IPS-20b (cell line): Measurements from ENCODE around the gene XRCC3.

Source experiments
- H3K27ac ChIP-seq: one replicate; pipeline ENCODE4 v1.5.1; 2013; ENCODE audit warnings: low read length
- H3K27me3 ChIP-seq: 2 replicates; pipeline ENCODE4 v1.6.1; 2013; ENCODE audit warnings: mild to moderate bottlenecking, low read length, inconsistent platforms; ENCODE audit not compliant: insufficient read depth
- H3K36me3 ChIP-seq: 2 replicates; pipeline ENCODE4 v1.6.1; 2013; ENCODE audit warnings: low read depth, mild to moderate bottlenecking, inconsistent platforms, low read length, moderate library complexity; ENCODE audit not compliant: insufficient read depth
- H3K4me1 ChIP-seq: 2 replicates; pipeline ENCODE4 v1.6.1; 2013; ENCODE audit warnings: mild to moderate bottlenecking, control low read depth, inconsistent platforms, low read length, moderate library complexity; ENCODE audit not compliant: insufficient read depth
- H3K4me3 ChIP-seq: 2 replicates; pipeline ENCODE4 v1.5.1; 2013; ENCODE audit warnings: mild to moderate bottlenecking, low read length, inconsistent platforms
- H3K9ac ChIP-seq: 2 replicates; pipeline ENCODE4 v1.6.1; 2013; ENCODE audit warnings: low read depth, mild to moderate bottlenecking, inconsistent platforms, low read length, moderate library complexity
- H3K9me3 ChIP-seq: 2 replicates; pipeline ENCODE4 v1.6.1; 2013; ENCODE audit warnings: mild to moderate bottlenecking, low read depth, low read length, inconsistent platforms; ENCODE audit not compliant: insufficient read depth

Gene XRCC3

DNA sequence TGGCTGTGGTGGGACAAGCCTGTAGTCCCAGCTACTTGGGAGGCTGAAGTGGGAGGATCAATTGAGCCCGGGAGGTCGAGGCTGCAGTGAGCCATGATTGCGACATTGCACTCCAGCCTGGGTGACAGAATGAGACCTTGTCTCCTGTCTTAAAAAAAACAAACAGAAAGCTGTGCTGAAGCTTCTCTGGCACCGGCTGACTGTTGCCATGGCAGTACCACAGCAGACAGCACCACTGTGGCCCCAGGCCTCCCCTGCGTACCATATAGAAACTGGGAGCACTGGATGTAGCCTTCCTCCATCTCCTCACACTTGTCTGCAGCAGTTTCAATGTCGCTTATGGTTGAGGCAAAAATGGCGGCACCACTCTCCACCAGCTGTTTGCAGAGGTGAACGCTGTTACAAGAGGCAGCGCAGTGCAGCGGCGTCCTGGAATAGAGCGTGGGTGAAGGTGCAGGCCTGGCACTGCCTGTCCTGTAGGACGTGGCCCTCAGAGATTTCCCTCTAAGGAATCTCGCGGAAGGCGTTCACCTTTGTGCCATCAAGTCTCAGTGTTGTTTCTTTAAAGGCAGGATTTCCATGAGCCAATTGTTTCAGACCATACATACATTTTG is 22.3 kb upstream of the XRCC3 start:
- H3K9me3 ChIP-seq, result no peaks in the 10 kb centered on the region
- H3K27ac ChIP-seq, result no peak overlapping the region
- no peaks in the 10 kb centered on the region for H3K27me3 ChIP-seq
- no peak overlapping the region for H3K4me3 ChIP-seq
- H3K9ac ChIP-seq, result no peak overlapping the region
- peaks cover 13% of the 10 kb centered on the region; the same call in 1 of the 2 replicates for H3K36me3 ChIP-seq
- H3K4me1 ChIP-seq, result 0 out of 2 replicates have a peak, but pooled peaks cover 2% of the 10 kb centered on the region

DNA sequence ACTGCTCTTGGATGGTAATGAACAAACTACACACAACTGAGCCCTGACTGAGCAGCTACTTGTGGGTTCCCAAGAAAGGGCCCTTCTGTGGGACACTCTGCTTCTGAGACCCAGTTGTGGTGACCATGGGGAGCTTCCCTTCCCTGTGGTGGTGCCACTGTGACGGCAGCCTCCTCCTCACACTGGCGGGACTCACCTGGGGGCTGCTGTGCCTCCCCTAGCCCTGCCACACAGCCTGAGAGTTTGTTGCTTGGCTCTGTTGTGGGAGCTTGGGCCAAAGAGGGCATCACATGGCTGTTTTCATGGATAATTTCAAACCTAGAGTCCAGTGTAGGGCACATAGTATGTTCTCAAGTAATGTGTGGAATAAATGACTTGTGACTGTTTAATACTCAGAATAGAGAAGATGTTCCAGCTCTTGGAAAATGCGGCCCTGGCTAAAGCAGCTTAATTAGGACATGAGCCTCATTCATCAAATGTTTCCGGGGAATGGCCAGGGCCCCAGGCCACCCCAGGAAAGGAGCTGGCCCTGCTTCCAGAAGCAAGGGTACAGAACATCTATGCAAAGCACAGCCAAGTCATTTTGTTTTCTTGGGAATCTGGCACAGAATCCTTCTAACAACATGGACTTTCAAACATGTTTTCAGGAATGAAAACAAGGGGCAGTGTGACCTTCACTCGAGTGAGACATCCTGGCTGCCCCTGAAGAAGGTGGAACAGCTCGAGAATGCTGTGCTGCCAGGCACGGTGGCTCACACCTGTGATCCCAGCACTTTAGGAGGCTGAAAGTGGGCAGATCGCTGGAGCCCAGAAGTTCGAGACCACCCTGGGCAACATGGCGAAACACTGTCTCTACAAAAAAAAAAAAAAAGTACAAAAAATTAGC is 21.5 kb upstream of the XRCC3 start:
- H3K27ac ChIP-seq, result no peak overlapping the region
- H3K9ac ChIP-seq, result no peak overlapping the region
- H3K36me3 ChIP-seq, result peaks cover 16% of the 10 kb centered on the region; the same call in 1 of the 2 replicates
- H3K27me3 ChIP-seq, result no peaks in the 10 kb centered on the region
- no peak overlapping the region for H3K4me3 ChIP-seq
- H3K4me1 ChIP-seq, result 0 out of 2 replicates have a peak, but pooled peaks cover 2% of the 10 kb centered on the region
- no peaks in the 10 kb centered on the region for H3K9me3 ChIP-seq

DNA sequence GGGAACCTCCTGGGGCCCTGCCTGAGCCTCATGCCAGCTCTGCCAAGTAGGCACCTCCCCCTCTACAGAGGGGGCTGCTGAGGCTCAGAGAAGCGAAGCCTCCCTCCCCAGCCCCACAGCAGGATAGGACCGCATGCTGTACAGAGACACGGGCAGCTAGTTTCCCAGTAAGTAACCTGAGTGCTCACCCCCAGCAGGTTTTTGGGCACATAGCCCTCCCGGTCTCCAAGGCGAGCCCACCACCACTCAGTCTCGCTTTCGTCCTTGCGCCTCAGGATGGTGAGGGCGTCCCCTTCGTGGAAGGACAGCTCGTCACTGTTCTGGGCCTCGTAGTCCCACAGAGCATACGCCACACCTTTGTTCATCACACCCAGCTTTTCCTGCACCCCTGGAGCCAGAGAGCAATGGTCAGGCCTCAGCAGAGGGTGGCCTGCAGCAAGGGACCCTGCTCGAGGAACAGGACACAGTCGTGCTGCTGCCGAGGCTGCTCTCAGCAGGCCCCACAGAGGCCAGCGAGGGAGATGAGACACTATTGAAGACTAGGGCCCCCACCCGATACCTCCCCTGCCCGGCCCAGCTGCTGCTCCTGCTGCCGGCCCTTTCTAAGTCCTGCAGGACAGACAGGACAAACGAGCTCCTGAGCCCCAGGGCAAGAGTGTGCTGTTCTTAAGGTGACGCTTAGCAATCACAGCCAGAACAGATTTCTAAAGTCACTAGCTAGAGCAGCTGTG is 20.7 kb upstream of the XRCC3 start:
- H3K27ac ChIP-seq, result no peak overlapping the region

DNA sequence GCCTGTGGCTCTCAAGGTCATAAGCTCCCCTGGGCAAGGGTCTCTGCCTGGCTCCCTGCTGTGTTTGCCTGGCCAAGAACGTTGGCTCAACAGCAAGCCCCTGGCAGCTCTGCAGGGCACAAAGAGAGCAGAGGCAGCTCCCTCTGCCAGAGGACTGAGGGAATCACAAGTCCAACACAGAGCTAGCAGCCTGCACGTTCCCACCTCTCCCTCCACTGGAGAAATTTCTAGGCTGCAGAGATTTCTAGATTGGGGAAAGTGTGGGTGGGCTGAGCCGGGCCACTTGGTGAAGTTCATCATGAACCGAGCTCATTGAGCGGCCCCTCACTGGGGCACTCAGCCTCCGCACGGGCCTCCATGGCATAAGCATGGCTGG is 20.2 kb upstream of the XRCC3 start:
- Histone ChIP-seq H3K4me3 (no peak overlapping the region), H3K27ac (no peak overlapping the region), H3K9ac (no peak overlapping the region), H3K9me3 (no peaks in the 10 kb centered on the region), H3K27me3 (no peaks in the 10 kb centered on the region), H3K36me3 (peaks cover 16% of the 10 kb centered on the region; the same call in 1 of the 2 replicates), H3K4me1 (0 out of 2 replicates have a peak, but pooled peaks cover 2% of the 10 kb centered on the region)

More for the DNA sequence above, 20.7 kb upstream of the XRCC3 start:
- no peaks in the 10 kb centered on the region for H3K27me3 ChIP-seq
- H3K9ac ChIP-seq, result no peak overlapping the region
- 0 out of 2 replicates have a peak, but pooled peaks cover 2% of the 10 kb centered on the region for H3K4me1 ChIP-seq
- H3K9me3 ChIP-seq, result no peaks in the 10 kb centered on the region
- H3K36me3 ChIP-seq, result peaks cover 16% of the 10 kb centered on the region; the same call in 1 of the 2 replicates
- H3K4me3 ChIP-seq, result no peak overlapping the region

DNA sequence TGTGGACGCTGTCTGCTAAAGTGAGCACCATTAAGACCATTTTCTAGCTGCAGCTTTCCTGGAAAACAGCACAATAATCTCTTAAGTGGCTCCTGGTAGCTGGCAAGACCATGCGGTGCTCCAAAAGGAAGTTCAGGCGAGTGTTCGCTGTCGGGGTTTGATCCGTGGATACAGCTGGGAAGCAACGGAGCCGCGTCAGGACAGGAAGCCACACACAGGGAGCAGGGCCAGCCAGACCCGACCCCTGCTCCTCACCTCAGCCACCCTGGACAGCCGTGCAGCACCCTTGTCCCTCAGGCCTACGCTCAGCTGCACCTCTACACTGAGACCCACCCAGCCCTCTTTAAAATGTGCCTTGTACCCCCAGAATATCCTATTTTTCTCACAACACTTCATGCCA is 19.8 kb upstream of the XRCC3 start:
- H3K27me3 ChIP-seq, result no peaks in the 10 kb centered on the region

DNA sequence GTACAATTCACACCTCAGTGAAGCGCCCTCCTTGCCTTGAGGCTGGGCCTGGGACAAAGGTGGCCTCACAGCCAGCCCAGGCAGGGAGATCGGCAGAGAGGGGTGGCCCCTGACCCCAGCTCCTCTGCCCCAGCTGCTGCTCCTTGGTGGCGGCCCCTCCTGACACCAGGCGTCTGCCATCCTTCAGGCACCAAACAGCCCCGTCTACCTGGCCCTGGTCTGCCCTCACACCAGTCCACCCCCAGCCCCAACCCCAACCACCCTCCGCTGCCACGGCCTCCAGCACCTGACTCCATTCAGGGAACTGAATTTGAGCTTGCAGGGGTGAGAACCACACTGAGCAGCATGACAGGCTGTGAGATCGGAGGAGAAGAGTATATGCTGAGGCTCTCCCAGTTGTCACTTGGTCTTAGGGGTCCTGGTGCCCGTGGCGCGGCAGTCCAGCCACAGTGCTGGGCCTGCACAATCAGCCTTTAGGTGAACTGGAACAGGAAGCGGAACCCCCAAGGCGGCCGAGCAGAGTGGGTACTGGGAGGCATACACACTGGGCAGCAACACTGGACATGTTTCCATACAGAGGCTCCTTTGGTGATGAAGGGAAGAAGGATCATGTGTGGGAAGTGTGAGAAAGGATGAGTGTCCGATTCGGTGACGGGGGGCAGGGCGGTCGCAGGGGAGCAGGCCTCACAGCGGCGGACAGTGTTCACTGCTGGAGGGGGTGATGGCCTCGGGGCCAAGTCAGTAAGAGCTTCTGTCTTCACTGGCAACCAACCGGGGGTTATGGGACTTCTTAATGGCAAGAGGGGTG is 19.0 kb upstream of the XRCC3 start:
- no peak overlapping the region for H3K4me3 ChIP-seq
- no peaks in the 10 kb centered on the region for H3K4me1 ChIP-seq
- H3K36me3 ChIP-seq, result peaks cover 27% of the 10 kb centered on the region
- no peak overlapping the region for H3K9ac ChIP-seq
- H3K27ac ChIP-seq, result no peak overlapping the region
- no peaks in the 10 kb centered on the region for H3K9me3 ChIP-seq
- H3K27me3 ChIP-seq, result no peaks in the 10 kb centered on the region

More for the DNA sequence above, 19.8 kb upstream of the XRCC3 start:
- Histone ChIP-seq H3K36me3 (peaks cover 19% of the 10 kb centered on the region), H3K27ac (no peak overlapping the region), H3K4me1 (0 out of 2 replicates have a peak, but pooled peaks cover 2% of the 10 kb centered on the region), H3K9ac (no peak overlapping the region), H3K9me3 (no peaks in the 10 kb centered on the region), H3K4me3 (no peak overlapping the region)

DNA sequence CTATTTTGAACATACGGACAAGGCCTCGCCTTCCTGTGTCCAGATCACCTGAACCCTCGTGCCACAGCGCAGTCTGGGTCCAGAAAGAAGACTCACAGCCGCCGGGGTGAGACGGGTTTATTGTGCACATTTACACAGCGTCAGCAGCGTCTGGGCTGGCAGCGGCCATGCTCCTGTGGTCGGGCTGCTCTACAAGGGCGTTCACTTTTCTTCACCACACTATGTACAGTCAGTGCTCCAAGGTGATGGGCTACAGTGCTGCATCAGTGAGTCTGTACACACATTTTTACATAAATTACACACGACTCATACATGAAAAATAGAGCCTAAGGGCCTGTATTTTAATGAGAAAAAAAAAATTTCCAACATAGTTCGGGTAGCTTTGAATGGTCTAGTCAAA is 18.4 kb upstream of the XRCC3 start:
- no peak overlapping the region for H3K27ac ChIP-seq
- H3K36me3 ChIP-seq, result peaks cover 33% of the 10 kb centered on the region
- no peaks in the 10 kb centered on the region for H3K9me3 ChIP-seq
- H3K4me1 ChIP-seq, result no peaks in the 10 kb centered on the region
- no peak overlapping the region for H3K9ac ChIP-seq
- no peaks in the 10 kb centered on the region for H3K27me3 ChIP-seq
- no peak overlapping the region for H3K4me3 ChIP-seq

DNA sequence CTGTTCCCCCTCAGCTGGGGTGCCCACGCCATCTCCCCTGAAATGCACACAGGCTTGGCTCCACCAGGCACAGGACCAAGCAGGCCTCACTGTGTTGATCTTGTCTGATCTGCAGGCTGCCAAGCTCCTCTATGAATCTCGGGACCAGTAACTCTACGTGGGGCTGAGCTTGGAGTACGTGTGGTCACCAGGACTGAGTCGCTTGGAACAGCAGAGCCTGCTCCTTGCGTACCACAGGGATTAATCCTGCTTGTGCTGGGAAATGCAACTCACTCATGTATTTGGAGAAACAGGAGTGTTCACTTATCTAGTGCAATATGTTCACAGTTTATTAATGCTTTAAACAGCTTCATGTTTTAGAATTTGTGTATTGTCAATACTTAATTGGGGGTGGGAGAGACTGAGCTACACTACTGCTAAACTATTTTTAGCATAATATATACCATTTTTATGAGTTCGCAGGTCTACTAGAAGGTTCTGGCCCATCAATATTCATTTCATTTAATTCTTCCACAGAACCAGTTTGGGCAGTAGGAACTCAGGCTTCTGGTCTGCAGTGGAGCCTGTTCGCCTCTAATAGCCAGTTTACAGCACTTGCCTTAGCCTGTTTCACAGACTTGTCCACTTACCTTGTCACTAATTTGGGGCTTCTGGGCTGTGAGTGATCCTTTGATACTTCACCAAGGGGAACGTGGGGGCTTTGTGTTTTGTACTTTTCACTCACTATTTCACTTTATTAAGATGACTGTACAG is 17.8 kb upstream of the XRCC3 start:
- no peaks in the 10 kb centered on the region for H3K4me1 ChIP-seq
- H3K9ac ChIP-seq, result no peak overlapping the region
- H3K4me3 ChIP-seq, result no peak overlapping the region
- H3K36me3 ChIP-seq, result peaks cover 39% of the 10 kb centered on the region
- H3K27ac ChIP-seq, result no peak overlapping the region
- no peaks in the 10 kb centered on the region for H3K27me3 ChIP-seq
- no peaks in the 10 kb centered on the region for H3K9me3 ChIP-seq

DNA sequence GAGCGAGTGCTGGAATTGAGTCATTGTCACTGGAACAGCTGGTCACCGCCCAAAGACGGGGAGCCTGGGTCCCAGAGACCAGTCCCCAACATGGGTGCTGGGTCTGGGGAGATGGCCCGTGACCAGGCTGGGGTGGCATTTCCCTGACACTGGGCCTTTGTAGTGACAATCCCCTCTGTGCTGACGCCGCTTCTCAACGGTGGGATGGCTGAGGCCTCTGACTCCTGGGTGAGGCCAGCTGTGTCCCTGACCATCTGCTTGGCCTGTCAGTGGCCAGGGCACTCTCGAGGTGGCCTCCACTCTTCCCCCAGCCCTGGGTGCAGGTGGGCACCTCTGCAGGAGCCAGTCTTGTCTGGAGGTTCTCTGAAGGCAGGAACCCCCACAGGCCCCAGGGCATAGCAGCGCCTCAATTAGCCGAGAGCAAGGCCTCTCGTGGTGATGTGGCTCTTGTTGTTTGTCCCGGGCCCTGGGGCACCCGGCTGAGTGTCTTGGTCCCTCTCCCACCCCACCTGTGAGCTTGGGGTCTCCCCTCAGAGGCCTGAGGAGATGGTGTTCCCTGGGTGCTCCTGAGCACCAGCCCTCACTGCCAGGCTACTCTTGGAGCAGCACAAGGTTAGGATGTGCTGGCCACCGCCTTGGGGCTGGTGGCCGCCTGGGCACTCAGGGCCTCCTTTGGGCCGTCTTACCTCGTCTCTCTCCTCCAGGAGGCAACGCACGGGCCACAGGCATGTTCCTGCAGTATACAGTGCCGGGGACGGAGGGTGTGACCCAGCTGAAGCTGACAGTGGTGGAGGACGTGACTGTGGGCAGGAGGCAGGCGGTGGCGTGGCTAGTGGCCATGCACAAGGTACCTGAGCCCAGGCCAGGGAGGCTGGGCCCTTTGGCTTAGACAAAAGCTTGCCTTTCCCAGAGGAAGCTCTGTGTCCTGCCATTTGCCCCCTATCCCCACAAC is 16.9 kb upstream of the XRCC3 start:
- no peak overlapping the region for H3K9ac ChIP-seq

DNA sequence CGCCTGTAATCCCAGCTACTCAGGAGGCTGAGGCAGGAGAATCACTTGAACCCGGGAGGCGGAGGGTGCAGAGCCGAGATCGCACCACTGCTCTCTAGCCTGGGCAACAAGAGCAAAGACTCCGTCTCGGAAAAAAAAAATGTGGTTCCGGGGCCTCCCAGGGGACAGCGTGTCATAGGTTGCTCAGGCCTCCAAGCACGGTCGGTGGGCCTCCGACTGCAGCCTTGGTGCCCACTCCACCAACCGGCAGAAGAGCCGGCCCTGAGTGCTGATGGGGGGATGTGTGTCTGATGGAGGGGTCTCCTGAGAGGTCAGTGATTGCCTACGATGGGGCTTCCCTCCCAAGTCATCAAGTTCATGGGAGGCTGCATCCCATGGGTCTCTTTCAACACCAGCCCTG is 16.2 kb upstream of the XRCC3 start:
- peaks cover 39% of the 10 kb centered on the region for H3K36me3 ChIP-seq
- H3K4me3 ChIP-seq, result no peak overlapping the region
- H3K9ac ChIP-seq, result no peak overlapping the region
- H3K27ac ChIP-seq, result no peak overlapping the region
- no peaks in the 10 kb centered on the region for H3K9me3 ChIP-seq
- H3K4me1 ChIP-seq, result no peaks in the 10 kb centered on the region
- no peaks in the 10 kb centered on the region for H3K27me3 ChIP-seq

More for the DNA sequence above, 16.9 kb upstream of the XRCC3 start:
- no peaks in the 10 kb centered on the region for H3K9me3 ChIP-seq
- H3K27ac ChIP-seq, result no peak overlapping the region
- no peaks in the 10 kb centered on the region for H3K4me1 ChIP-seq
- H3K27me3 ChIP-seq, result no peaks in the 10 kb centered on the region
- peaks cover 39% of the 10 kb centered on the region for H3K36me3 ChIP-seq
- H3K4me3 ChIP-seq, result no peak overlapping the region
